Neural cell (in vitro differentiated cells): Measurements from ENCODE around the gene DNAH17. TPM values are rescaled to one million over a fixed set of nuclear protein-coding genes. Genes with fewer than 3 reads are reported as not detected.

Source experiments
- H2AFZ ChIP-seq: fragments of 200-600, 300-800 bp; sonication (generic), shearing (Covaris generic); 2 replicates; pipeline ENCODE4 v1.6.0; 2014; ENCODE audit warnings: low read depth, mild to moderate bottlenecking, antibody characterized with exemption, low read length, moderate library complexity
- H3F3A ChIP-seq: fragments of 200-600 bp; shearing (Covaris generic); 2 replicates; pipeline ENCODE4 v1.6.1; 2016; ENCODE audit warnings: mild to moderate bottlenecking, moderate library complexity, mixed read lengths, antibody characterized with exemption, low read length; ENCODE audit not compliant: insufficient read depth, poor library complexity, severe bottlenecking
- H3K27ac ChIP-seq: fragments of 200-600, 300-800 bp; sonication (generic), shearing (Covaris generic); 2 replicates; pipeline ENCODE4 v1.5.1; 2014; ENCODE audit warnings: mild to moderate bottlenecking, low read length, moderate library complexity
- H3K27me3 ChIP-seq: fragments of 300-800, 200-600 bp; sonication (generic), shearing (Covaris generic); 2 replicates; pipeline ENCODE4 v1.6.0; 2014; ENCODE audit warnings: mild to moderate bottlenecking, low read depth, low read length, moderate library complexity; ENCODE audit not compliant: insufficient read depth
- H3K36me3 ChIP-seq: fragments of 300-800, 200-600 bp; sonication (generic), shearing (Covaris generic); 2 replicates; pipeline ENCODE4 v1.5.1; 2014; ENCODE audit warnings: mild to moderate bottlenecking, antibody characterized with exemption, low read length, moderate library complexity; ENCODE audit not compliant: insufficient read depth
- H3K4me2 ChIP-seq: fragments of 300-800, 200-600 bp; sonication (generic), shearing (Covaris generic); 2 replicates; pipeline ENCODE4 v1.6.0; 2014; ENCODE audit warnings: mild to moderate bottlenecking, low read length
- H3K4me3 ChIP-seq: fragments of 300-800, 200-600 bp; sonication (generic), shearing (Covaris generic); 2 replicates; pipeline ENCODE4 v1.5.1; 2014; ENCODE audit warnings: mild to moderate bottlenecking, low read length, moderate library complexity
- H3K79me2 ChIP-seq: fragments of 200-600 bp; shearing (Covaris generic); replicated peaks from 2 replicates; pipeline ENCODE4 v1.6.0; 2014; ENCODE audit warnings: mild to moderate bottlenecking, low read length, moderate library complexity; ENCODE audit not compliant: insufficient read depth
- H3K9ac ChIP-seq: fragments of 300-800, 200-600 bp; sonication (generic), shearing (Covaris generic); 2 replicates; pipeline ENCODE4 v1.6.1; 2016; ENCODE audit warnings: mild to moderate bottlenecking, low read length, mixed read lengths
- H3K9me2 ChIP-seq: fragments of 200-600 bp; shearing (Covaris generic); 2 replicates; pipeline ENCODE4 v1.6.1; 2016; ENCODE audit warnings: mild to moderate bottlenecking, low read length, mixed read lengths; ENCODE audit not compliant: insufficient read depth
- H3K9me3 ChIP-seq: fragments of 200-600, 300-800 bp; sonication (generic), shearing (Covaris generic); 2 replicates; pipeline ENCODE4 v1.6.1; 2016; ENCODE audit warnings: mild to moderate bottlenecking, mixed run types, low read length, moderate library complexity, mixed read lengths
- H4K20me1 ChIP-seq: fragments of 200-600 bp; shearing (Covaris generic); 2 replicates; pipeline ENCODE4 v1.6.1; 2016; ENCODE audit warnings: mild to moderate bottlenecking, mixed run types; ENCODE audit not compliant: insufficient read depth
- CTCF ChIP-seq: fragments of 450-650 bp; IDR thresholded peaks from 2 replicates; pipeline ENCODE4 v1.5.1; 2014; ENCODE audit warnings: antibody characterized with exemption, mild to moderate bottlenecking, moderate library complexity; ENCODE audit not compliant: poor library complexity, severe bottlenecking
- EP300 ChIP-seq: fragments of 450-650 bp; conservative IDR thresholded peaks from 2 replicates; pipeline ENCODE4 v1.6.1; 2014; ENCODE audit warnings: antibody characterized with exemption, mild to moderate bottlenecking, moderate library complexity; ENCODE audit not compliant: poor library complexity, severe bottlenecking
- EZH2 ChIP-seq: fragments of 200-600, 300-800 bp; shearing (Covaris generic), sonication (generic); IDR thresholded peaks from 2 replicates; pipeline ENCODE4 v1.6.1; 2014; ENCODE audit warnings: antibody characterized with exemption, low read length, borderline replicate concordance, mild to moderate bottlenecking; ENCODE audit not compliant: insufficient read depth, poor library complexity, severe bottlenecking
- MXI1 ChIP-seq: fragments of 450-650 bp; conservative IDR thresholded peaks from 2 replicates; pipeline ENCODE4 v1.6.1; 2014; ENCODE audit warnings: antibody characterized with exemption, mild to moderate bottlenecking; ENCODE audit not compliant: poor library complexity, severe bottlenecking
- POLR2AphosphoS5 ChIP-seq: IDR thresholded peaks from 2 replicates; pipeline ENCODE4 v1.6.1; 2012
- RAD21 ChIP-seq: fragments of 450-650 bp; conservative IDR thresholded peaks from 2 replicates; pipeline ENCODE4 v1.6.1; 2014; ENCODE audit warnings: antibody characterized with exemption, mild to moderate bottlenecking, moderate library complexity
- REST ChIP-seq: IDR thresholded peaks from 2 replicates; pipeline ENCODE4 v1.6.1; 2012; ENCODE audit warnings: borderline replicate concordance
- SMC3 ChIP-seq: fragments of 450-650 bp; conservative IDR thresholded peaks from 2 replicates; pipeline ENCODE4 v1.6.1; 2014; ENCODE audit warnings: antibody characterized with exemption, mild to moderate bottlenecking, moderate library complexity; ENCODE audit not compliant: poor library complexity
- TAF1 ChIP-seq: IDR thresholded peaks from 2 replicates; pipeline ENCODE4 v1.6.1; 2012; ENCODE audit warnings: low read depth
- polyA plus RNA-seq: library from polyadenylated mRNA; depleted of rRNA; stranded (reverse); fragments of >200 nt; gene quantifications from 2 replicates; pipeline ENCODE4 v1.2.3, GENCODE V29; 2014

DNAH17 gene
- polyA plus RNA-seq, 1 donor from 2014 or later, result not detected

GRCh38 chr17:78495634-78496033 lies 81.6 kb downstream of the DNAH17 start:
- no peaks in the 10 kb centered on the region for H3K9me3 ChIP-seq
- no peaks in the 10 kb centered on the region for H3K9me2 ChIP-seq
- no peak overlapping the region for H3K4me2 ChIP-seq
- TF ChIP-seq SMC3, result no peak
- TF ChIP-seq MXI1, result no peak
- no peak for TF ChIP-seq CTCF
- no peak for TF ChIP-seq TAF1
- TF ChIP-seq EZH2, result no peak
- TF ChIP-seq EP300, result no peak
- no peak for TF ChIP-seq POLR2AphosphoS5
- TF ChIP-seq RAD21, result no peak
- no peak for TF ChIP-seq REST
- no peak overlapping the region for H3K4me3 ChIP-seq
- H4K20me1 ChIP-seq, result no peaks in the 10 kb centered on the region
- no peak overlapping the region for H3K9ac ChIP-seq
- H3K36me3 ChIP-seq, result no peaks in the 10 kb centered on the region
- H2AFZ ChIP-seq, result no peak overlapping the region
- no peaks in the 10 kb centered on the region for H3F3A ChIP-seq
- no peaks in the 10 kb centered on the region for H3K27me3 ChIP-seq
- H3K79me2 ChIP-seq, result no peaks in the 10 kb centered on the region
- no peak overlapping the region for H3K27ac ChIP-seq

- H3K9me3 ChIP-seq, result no peaks in the 10 kb centered on the region
- no peaks in the 10 kb centered on the region for H3K36me3 ChIP-seq
- H3K27me3 ChIP-seq, result no peaks in the 10 kb centered on the region
- no peaks in the 10 kb centered on the region for H3K79me2 ChIP-seq
- H3F3A ChIP-seq, result no peaks in the 10 kb centered on the region
- no peaks in the 10 kb centered on the region for H3K9me2 ChIP-seq
- H3K4me3 ChIP-seq, result no peak overlapping the region
- no peak overlapping the region for H3K27ac ChIP-seq
- no peak overlapping the region for H3K9ac ChIP-seq
- no peak overlapping the region for H3K4me2 ChIP-seq
- no peak for TF ChIP-seq CTCF
- no peak for TF ChIP-seq POLR2AphosphoS5
- no peak for TF ChIP-seq RAD21
- TF ChIP-seq EP300, result no peak
- H2AFZ ChIP-seq, result no peak overlapping the region
- H4K20me1 ChIP-seq, result no peaks in the 10 kb centered on the region
Measured at GRCh38 chr17:78494696-78495330, 82.4 kb downstream of the DNAH17 start.
